Measurements from ENCODE around the gene CLDN4. TPM values are rescaled to one million over a fixed set of nuclear protein-coding genes. Genes with fewer than 3 reads are reported as not detected.
"Not testable (repeated sequence)": the region's sequence is repeated elsewhere in the genome, so short reads cannot be mapped to it uniquely, and the experiment has no call there.

CLDN4 gene
- total and polyA plus RNA-seq, 8 donors: 2.4 to 523 (median 18.9) TPM; not detected in 1

- intact Hi-C loops (cut with DNase I; ENCODE audit: low total_unique reads): no loop called here
Observed at GRCh38 chr7:73842067-73842976, 11.5 kb downstream of the CLDN4 start, which contains the start of gene METTL27. TSS of gene METTL27 (minus strand) at chr7:73842516. CDS start at chr7:73842140, 376 bp downstream.

GRCh38 chr7:73844131-73844547 is 13.3 kb downstream of the CLDN4 start:
- WGBS, 5 donors: 20 to 36% (median 29%) methylated on average over 9 of the region's 9 CpGs
- no peaks in the 10 kb centered on the region for H3K27me3 ChIP-seq
- intact Hi-C loops (cut with DNase I; ENCODE audit: low total_unique reads): no loop called here
- no peak for TF ChIP-seq POLR2A (IDR thresholded peaks at IDR 0.05)
- TF ChIP-seq CTCF (IDR thresholded peaks at IDR 0.05): no peak
- no peak for TF ChIP-seq EP300 (IDR thresholded peaks at IDR 0.05)
- TF ChIP-seq POLR2AphosphoS5 (IDR thresholded peaks at IDR 0.05): no peak
- no peaks in the 10 kb centered on the region for H3K9me3 ChIP-seq
- no peaks in the 10 kb centered on the region for H3K36me3 ChIP-seq
- no peak for DNase-seq
- no peak overlapping the region for H3K27ac ChIP-seq
- peaks cover 5 to 15% (median 10%) of the 10 kb centered on the region in 4 donors for H3K4me1 ChIP-seq
- no peak overlapping the region for H3K4me3 ChIP-seq

More at GRCh38 chr7:73842067-73842976, 11.5 kb downstream of the CLDN4 start, which contains the start of gene METTL27:
- WGBS, 5 donors: 2 to 11% (median 7%) methylated on average over 14 to 43 of the region's 45 CpGs
- Histone ChIP-seq H3K27me3 (peaks cover 0 to 10% (median 0%) of the 10 kb centered on the region in 3 donors), H3K4me1 (peaks cover 5 to 15% (median 10%) of the 10 kb centered on the region in 4 donors), H3K36me3 (no peaks in the 10 kb centered on the region), H3K9me3 (no peaks in the 10 kb centered on the region), H3K4me3 (peak within 1 kb of the TSS; percentile 48 to 62 (median 60)), H3K27ac (peak within 1 kb of the TSS; percentile 44 to 78 (median 73))
- TF ChIP-seq EP300 (IDR thresholded peaks at IDR 0.05) (no peak), CTCF (IDR thresholded peaks at IDR 0.05) (no peak), POLR2A (IDR thresholded peaks at IDR 0.05) (no peak), POLR2AphosphoS5 (IDR thresholded peaks at IDR 0.05) (peak in 2 of 3 donors; percentile 55 to 77)
- peak; percentile 94 to 98 for DNase-seq

- intact Hi-C loops (cut with DNase I; ENCODE audit: low total_unique reads): no loop called here
- H3K27ac ChIP-seq: peak overlapping the region in 1 of 5 donors; percentile 33
- 80 to 84% (median 81%) methylated on average over 13 of the region's 13 CpGs for WGBS, 5 donors
- TF ChIP-seq EP300 (IDR thresholded peaks at IDR 0.05) (no peak), CTCF (IDR thresholded peaks at IDR 0.05) (no peak), POLR2AphosphoS5 (IDR thresholded peaks at IDR 0.05) (no peak), POLR2A (IDR thresholded peaks at IDR 0.05) (no peak)
- peaks cover 5 to 15% (median 10%) of the 10 kb centered on the region in 4 donors for H3K4me1 ChIP-seq
- no peaks in the 10 kb centered on the region for H3K27me3 ChIP-seq
- no peaks in the 10 kb centered on the region for H3K36me3 ChIP-seq
- no peak for DNase-seq
- H3K4me3 ChIP-seq: no peak overlapping the region
- H3K9me3 ChIP-seq: no peaks in the 10 kb centered on the region
Observed at GRCh38 chr7:73844848-73845460, 14.2 kb downstream of the CLDN4 start.

GRCh38 chr7:73845701-73846195 is 15.0 kb downstream of the CLDN4 start:
- H3K4me1 ChIP-seq: peaks cover 5 to 22% (median 11%) of the 10 kb centered on the region in 4 donors
- H3K27me3 ChIP-seq; H3K36me3 ChIP-seq; H3K9me3 ChIP-seq; intact Hi-C loops (cut with DNase I; ENCODE audit: low total_unique reads); H3K4me3 ChIP-seq; DNase-seq: not testable (repeated sequence)
- peak overlapping the region in 1 of 5 donors; percentile 33 for H3K27ac ChIP-seq
- WGBS, 5 donors: 70 to 85% (median 74%) methylated on average over 12 of the region's 12 CpGs

All from stomach (tissue), 9 donors.